ENCODE results near the gene ARHGEF16. TPM values are rescaled to one million over a fixed set of nuclear protein-coding genes. Genes with fewer than 3 reads are reported as not detected.

Gene ARHGEF16
- polyA plus RNA-seq, 3 donors: 1.2 to 9.0 (median 4.6) TPM

GRCh38 chr1:3472088-3472850 is 17.8 kb downstream of the ARHGEF16 start:
- no peak overlapping the region for H3K27ac ChIP-seq (ENCODE audit: low read depth, low read length)
- 75 to 84% (median 78%) methylated on average over 25 of the region's 25 CpGs for WGBS, 3 donors

- 88 to 91% (median 89%) methylated on average over 16 to 17 of the region's 17 CpGs for WGBS, 3 donors
- H3K27ac ChIP-seq (ENCODE audit: low read depth, low read length): no peak overlapping the region
These were observed 18.4 kb downstream of the ARHGEF16 start for GRCh38 chr1:3472906-3473305.

GRCh38 chr1:3473381-3473844 is 18.9 kb downstream of the ARHGEF16 start:
- 71 to 92% (median 72%) methylated on average over 15 to 20 of the region's 20 CpGs for WGBS, 3 donors
- H3K27ac ChIP-seq (ENCODE audit: low read depth, low read length): no peak overlapping the region

GRCh38 chr1:3474016-3474415 is 19.6 kb downstream of the ARHGEF16 start:
- H3K27ac ChIP-seq (ENCODE audit: low read depth, low read length): no peak overlapping the region
- 87 to 94% (median 93%) methylated on average over 8 of the region's 8 CpGs for WGBS, 3 donors

GRCh38 chr1:3474421-3474820 is 20.0 kb downstream of the ARHGEF16 start:
- WGBS, 3 donors: 65 to 86% (median 71%) methylated on average over 10 of the region's 10 CpGs
- H3K27ac ChIP-seq (ENCODE audit: low read depth, low read length): no peak overlapping the region

GRCh38 chr1:3475839-3476573 is 21.5 kb downstream of the ARHGEF16 start:
- H3K27ac ChIP-seq (ENCODE audit: low read depth, low read length): no peak overlapping the region
- 88 to 97% (median 90%) methylated on average over 14 of the region's 14 CpGs for WGBS, 3 donors

GRCh38 chr1:3476666-3477065 is 22.2 kb downstream of the ARHGEF16 start:
- H3K27ac ChIP-seq (ENCODE audit: low read depth, low read length): no peak overlapping the region
- 85 to 92% (median 85%) methylated on average over 15 to 16 of the region's 16 CpGs for WGBS, 3 donors

GRCh38 chr1:3477241-3477995 is 23.0 kb downstream of the ARHGEF16 start:
- no peak overlapping the region for H3K27ac ChIP-seq (ENCODE audit: low read depth, low read length)
- WGBS, 3 donors: 51 to 78% (median 58%) methylated on average over 27 to 28 of the region's 28 CpGs

- H3K27ac ChIP-seq (ENCODE audit: low read depth, low read length): no peak overlapping the region
- WGBS, 3 donors: 65 to 82% (median 73%) methylated on average over 24 of the region's 24 CpGs
These were observed 23.7 kb downstream of the ARHGEF16 start for GRCh38 chr1:3478187-3478586.

- 72 to 83% (median 73%) methylated on average over 30 of the region's 30 CpGs for WGBS, 3 donors
- H3K27ac ChIP-seq (ENCODE audit: low read depth, low read length): no peak overlapping the region
These were observed 25.3 kb downstream of the ARHGEF16 start for GRCh38 chr1:3479511-3480368.

- no peak overlapping the region for H3K27ac ChIP-seq (ENCODE audit: low read depth, low read length)
- WGBS, 3 donors: 70 to 87% (median 79%) methylated on average over 21 of the region's 21 CpGs
These were observed 25.9 kb downstream of the ARHGEF16 start for GRCh38 chr1:3480369-3480719.

- 56 to 81% (median 56%) methylated on average over 13 to 15 of the region's 15 CpGs for WGBS, 3 donors
- no peak overlapping the region for H3K27ac ChIP-seq (ENCODE audit: low read depth, low read length)
These were observed 26.6 kb downstream of the ARHGEF16 start for GRCh38 chr1:3481046-3481445.

GRCh38 chr1:3481836-3482375 is 27.4 kb downstream of the ARHGEF16 start:
- no peak overlapping the region for H3K27ac ChIP-seq (ENCODE audit: low read depth, low read length)
- 53 to 70% (median 65%) methylated on average over 18 to 20 of the region's 20 CpGs for WGBS, 3 donors

- no peak overlapping the region for H3K27ac ChIP-seq (ENCODE audit: low read depth, low read length)
- 47 to 66% (median 52%) methylated on average over 18 of the region's 18 CpGs for WGBS, 3 donors
These were observed 27.9 kb downstream of the ARHGEF16 start for GRCh38 chr1:3482378-3482849.

- H3K27ac ChIP-seq (ENCODE audit: low read depth, low read length): no peak overlapping the region
- WGBS, 3 donors: 68 to 80% (median 75%) methylated on average over 13 to 14 of the region's 14 CpGs
These were observed 28.9 kb downstream of the ARHGEF16 start for GRCh38 chr1:3483380-3483779.

- 28 to 45% (median 42%) methylated on average over 31 of the region's 31 CpGs for WGBS, 3 donors
- H3K27ac ChIP-seq (ENCODE audit: low read depth, low read length): no peak overlapping the region
These were observed 29.5 kb downstream of the ARHGEF16 start for GRCh38 chr1:3483801-3484444.

- 87 to 95% (median 90%) methylated on average over 14 of the region's 14 CpGs for WGBS, 3 donors
- no peak overlapping the region for H3K27ac ChIP-seq (ENCODE audit: low read depth, low read length)
These were observed 30.6 kb downstream of the ARHGEF16 start for GRCh38 chr1:3485016-3485415.
